HepG2 (cell line): Measurements from ENCODE around the gene TPD52L2. TPM values are rescaled to one million over a fixed set of nuclear protein-coding genes. Genes with fewer than 3 reads are reported as not detected.

Source experiments
- ATAD3A ChIP-seq: sonication (generic); formaldehyde crosslinking; IDR thresholded peaks from 2 replicates; pipeline ENCODE4 v1.4.0; 2020; ENCODE audit warnings: missing genetic modification reagents
- ATF4 ChIP-seq, 2 experiments: fragments of 450-650 bp in 1 of 2; sonication (generic) in 1 of 2; formaldehyde crosslinking; IDR thresholded peaks; 2 replicates each; pipeline versions ENCODE4 v1.5.0 to v1.8.0; 2020 to 2022; ENCODE audit warnings: mild to moderate bottlenecking in 1 of 2, missing genetic modification reagents in 1 of 2
- ATF7-NPFF ChIP-seq: sonication (generic); formaldehyde crosslinking; IDR thresholded peaks from 2 replicates; pipeline ENCODE4 v1.8.1; 2023; ENCODE audit warnings: mild to moderate bottlenecking, low read depth, missing genetic modification reagents, moderate library complexity
- EP300 ChIP-seq, 3 experiments: sonication (generic) in 1 of 3; formaldehyde crosslinking in 1 of 3; IDR thresholded peaks; 2 replicates each; pipeline versions ENCODE4 v1.5.1 to v1.6.1; 2011 to 2020; ENCODE audit warnings: low read depth in 2 of 3, low read length in 2 of 3, borderline replicate concordance in 1 of 3, improper control_type of control experiment in 1 of 3, mild to moderate bottlenecking in 1 of 3, missing genetic modification reagents in 1 of 3, moderate library complexity in 1 of 3
- PAWR ChIP-seq: sonication (generic); formaldehyde crosslinking; IDR thresholded peaks from 2 replicates; pipeline ENCODE4 v1.4.0; 2020; ENCODE audit warnings: missing genetic modification reagents, mild to moderate bottlenecking, borderline replicate concordance
- TBX3 ChIP-seq: fragments of 450-650 bp; IDR thresholded peaks from 2 replicates; pipeline ENCODE4 v1.6.1; 2017; ENCODE audit warnings: antibody characterized with exemption, mild to moderate bottlenecking, inconsistent platforms, borderline replicate concordance
- USF2 ChIP-seq, 2 experiments: sonication (generic) in 1 of 2; formaldehyde crosslinking in 1 of 2; IDR thresholded peaks; 2 replicates each; pipeline versions ENCODE4 v1.5.1 to v1.6.1; 2011 to 2020; ENCODE audit warnings: borderline replicate concordance in 1 of 2, low read depth in 1 of 2, low read length in 1 of 2, mild to moderate bottlenecking in 1 of 2, missing genetic modification reagents in 1 of 2, moderate library complexity in 1 of 2
- ZFP37 ChIP-seq: sonication (generic); formaldehyde crosslinking; IDR thresholded peaks from 2 replicates; pipeline ENCODE4 v1.4.0; 2020; ENCODE audit warnings: missing genetic modification reagents, borderline replicate concordance
- ZFP90 ChIP-seq: sonication (generic); formaldehyde crosslinking; IDR thresholded peaks from 2 replicates; pipeline ENCODE4 v1.8.0; 2022; ENCODE audit warnings: missing genetic modification reagents, mild to moderate bottlenecking, inconsistent platforms, borderline replicate concordance
- ZNF142 ChIP-seq: sonication (generic); formaldehyde crosslinking; IDR thresholded peaks from 2 replicates; pipeline ENCODE4 v1.4.0; 2020; ENCODE audit warnings: missing genetic modification reagents
- ZNF292 ChIP-seq: sonication (generic); formaldehyde crosslinking; IDR thresholded peaks from 2 replicates; pipeline ENCODE4 v1.8.1; 2022; ENCODE audit warnings: mild to moderate bottlenecking, low read depth, missing genetic modification reagents, borderline replicate concordance
- ZNF430 ChIP-seq: sonication (generic); formaldehyde crosslinking; IDR thresholded peaks from 2 replicates; pipeline ENCODE4 v1.9.0; 2021; ENCODE audit warnings: mild to moderate bottlenecking, missing genetic modification reagents
- ZNF746 ChIP-seq: sonication (generic); formaldehyde crosslinking; IDR thresholded peaks from 2 replicates; pipeline ENCODE4 v1.8.0; 2022; ENCODE audit warnings: mild to moderate bottlenecking, missing genetic modification reagents
- ZNF747 ChIP-seq: sonication (generic); formaldehyde crosslinking; IDR thresholded peaks from 2 replicates; pipeline ENCODE4 v1.8.1; 2023; ENCODE audit warnings: missing genetic modification reagents, mild to moderate bottlenecking, borderline replicate concordance
- ZNF850 ChIP-seq: sonication (generic); formaldehyde crosslinking; conservative IDR thresholded peaks from 2 replicates; pipeline ENCODE4 v1.9.0; 2021; ENCODE audit warnings: mild to moderate bottlenecking, missing genetic modification reagents
- ZSCAN12 ChIP-seq: sonication (generic); formaldehyde crosslinking; IDR thresholded peaks from 2 replicates; pipeline ENCODE4 v1.9.0; 2021; ENCODE audit warnings: mild to moderate bottlenecking, missing genetic modification reagents
- polyA plus RNA-seq, 8 experiments: library from polyadenylated mRNA; depleted of rRNA in 3 of 8; stranded (reverse) in 7 of 8; unstranded in 1 of 8; fragments of >200 nt; fragmentation: Illumina TruSeq in 4 of 8; extraction: Trizol in 4 of 8; gene quantifications; 2 replicates each; pipeline versions ENCODE4 v1.2.1 to v1.2.3, GENCODE V29; 2011 to 2016; ENCODE audit warnings: low read depth in 4 of 8, missing spikeins in 1 of 8, mixed read lengths in 1 of 8; ENCODE audit not compliant: insufficient read depth in 1 of 8
- total RNA-seq, 5 experiments: library from RNA; depleted of rRNA; stranded (reverse); fragments of >200 nt; fragmentation: Illumina TruSeq; extraction: Trizol; gene quantifications; 2 replicates each; pipeline ENCODE4 v1.2.3, GENCODE V29; 2016; ENCODE audit warnings: low read depth in 1 of 5
- TF ChIP-seq, protein P1 (sequence below): sonication (generic); formaldehyde crosslinking; IDR thresholded peaks from 2 replicates; pipeline ENCODE4 v1.8.0; 2022; ENCODE audit warnings: mild to moderate bottlenecking, missing genetic modification reagents, moderate library complexity

Gene TPD52L2
- total and polyA plus RNA-seq, 2 of the 13 experiments (the other 11 are each of a cell fraction or from before 2014, with no cell fraction given): 156 to 184 TPM

DNA sequence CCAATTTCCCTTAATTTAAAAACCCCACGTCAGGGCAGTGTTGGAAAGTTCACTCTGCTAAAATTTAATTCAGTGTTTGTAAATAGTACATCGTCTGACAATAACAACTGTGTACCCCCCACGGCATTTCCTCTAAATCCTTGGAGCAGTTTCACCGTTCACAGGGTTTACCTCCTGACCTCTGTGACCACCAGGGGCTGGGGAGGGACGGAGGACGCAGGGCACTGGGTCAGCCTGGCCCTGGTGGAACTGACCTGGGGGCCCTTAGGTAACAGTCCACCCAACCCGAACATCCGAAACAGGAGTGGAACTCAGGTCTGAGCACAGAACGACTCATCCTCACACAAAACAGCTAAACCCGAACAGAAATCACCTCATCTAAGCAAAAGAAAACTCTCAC lies 36.1 kb upstream of the TPD52L2 start (continued):
- TF ChIP-seq EP300 (IDR thresholded peaks at IDR 0.05; ENCODE audit: low read depth in 2 of 2, low read length in 2 of 2) (no peak), EP300 (CRISPR knock-in tag; IDR thresholded peaks at IDR 0.05; ENCODE audit: borderline replicate concordance) (no peak), ZNF746 (CRISPR knock-in tag) (no peak), ZFP37 (CRISPR knock-in tag) (0 out of 2 replicates have a peak, but pooled peaks have one; percentile 45), ZSCAN12 (no peak), TBX3 (no peak), ATAD3A (CRISPR knock-in tag) (no peak), ZFP90 (peak; percentile 61), USF2 (IDR thresholded peaks at IDR 0.05; ENCODE audit: low read depth, low read length) (no peak), USF2 (CRISPR knock-in tag; IDR thresholded peaks at IDR 0.05; ENCODE audit: borderline replicate concordance) (no peak), ZNF292 (CRISPR knock-in tag) (no peak), PAWR (CRISPR knock-in tag) (no peak), ZNF747 (CRISPR knock-in tag) (0 out of 2 replicates have a peak, but pooled peaks have one; percentile 58), ATF4 (CRISPR knock-in tag; IDR thresholded peaks at IDR 0.05) (no peak), ZNF142 (CRISPR knock-in tag) (0 out of 2 replicates have a peak, but pooled peaks have one; percentile 39), ATF7-NPFF (CRISPR knock-in tag) (no peak), ZNF850 (CRISPR knock-in tag) (no peak), ZNF430 (no peak)
- TF ChIP-seq, protein P1, sequence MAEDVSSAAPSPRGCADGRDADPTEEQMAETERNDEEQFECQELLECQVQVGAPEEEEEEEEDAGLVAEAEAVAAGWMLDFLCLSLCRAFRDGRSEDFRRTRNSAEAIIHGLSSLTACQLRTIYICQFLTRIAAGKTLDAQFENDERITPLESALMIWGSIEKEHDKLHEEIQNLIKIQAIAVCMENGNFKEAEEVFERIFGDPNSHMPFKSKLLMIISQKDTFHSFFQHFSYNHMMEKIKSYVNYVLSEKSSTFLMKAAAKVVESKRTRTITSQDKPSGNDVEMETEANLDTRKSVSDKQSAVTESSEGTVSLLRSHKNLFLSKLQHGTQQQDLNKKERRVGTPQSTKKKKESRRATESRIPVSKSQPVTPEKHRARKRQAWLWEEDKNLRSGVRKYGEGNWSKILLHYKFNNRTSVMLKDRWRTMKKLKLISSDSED: no peak
